Measurements from ENCODE around the gene LGALS3BP. TPM values are rescaled to one million over a fixed set of nuclear protein-coding genes. Genes with fewer than 3 reads are reported as not detected.
A peak's percentile ranks its signal among the peaks of the same experiment; 100 is the strongest.

Gene LGALS3BP
- total and polyA plus RNA-seq, 2 of the 8 experiments (the other 6 are each of a cell fraction or from before 2014, with no cell fraction given): 56.1 to 61.6 TPM

GRCh38 chr17:78958641-78959127 lies 21.0 kb downstream of the LGALS3BP start:
- Histone ChIP-seq H2AFZ (ENCODE audit: low read length) (no peak overlapping the region), H3K9ac (replicated peaks in 1 of 4; ENCODE audit: extremely low read depth in 1 of 4, low read depth in 3 of 4, low read length in 3 of 4) (no peak overlapping the region), H4K91ac (replicated peaks; ENCODE audit: insufficient read length, low read length) (no peak overlapping the region), H2BK20ac (ENCODE audit: low read length) (no peak overlapping the region), H3K27ac (ENCODE audit: low read depth, low read length) (no peak overlapping the region), H3K18ac (ENCODE audit: extremely low read depth, low read length) (no peak overlapping the region), H2BK120ac (replicated peaks; ENCODE audit: low read depth, low read length) (no peak overlapping the region), H2BK12ac (ENCODE audit: low read depth, low read length) (0 out of 2 replicates have a peak overlapping the region, but pooled peaks have one; percentile 27), H3K36me3 (ENCODE audit: control insufficient read depth in 2 of 4, insufficient read depth in 4 of 4, low read length in 3 of 4) (no peaks in the 10 kb centered on the region), H3K4me2 (ENCODE audit: insufficient read depth in 1 of 2, low read depth in 2 of 2, low read length in 2 of 2) (no peak overlapping the region), H4K8ac (ENCODE audit: extremely low read depth, insufficient read depth, low read length) (peak overlapping the region; percentile 47; the same call in 1 of the 2 replicates), H3K27me3 (replicated peaks in 1 of 4; ENCODE audit: control insufficient read depth in 3 of 4, extremely low read depth in 1 of 4, insufficient read depth in 3 of 4, low read length in 3 of 4) (no peaks in the 10 kb centered on the region), H3K4ac (replicated peaks; ENCODE audit: insufficient read length, low read depth, low read length) (no peak overlapping the region), H4K20me1 (replicated peaks in 1 of 2; ENCODE audit: control insufficient read depth in 1 of 2, insufficient read depth in 2 of 2, low read length in 2 of 2) (no peaks in the 10 kb centered on the region), H3K4me1 (replicated peaks in 1 of 4; ENCODE audit: control insufficient read depth in 3 of 4, insufficient read depth in 4 of 4, low read length in 3 of 4) (peaks cover 0 to 7% (median 0%) of the 10 kb centered on the region in 4 experiments; a peak in 1 of 7 replicates), H3K56ac (replicated peaks; ENCODE audit: insufficient read length, low read depth, low read length) (no peak overlapping the region), H3K9me3 (ENCODE audit: insufficient read depth in 2 of 2, low read depth in 1 of 2, low read length in 1 of 2) (no peaks in the 10 kb centered on the region), H3K79me2 (ENCODE audit: control insufficient read depth in 1 of 2, insufficient read depth in 2 of 2, low read length in 2 of 2) (no peaks in the 10 kb centered on the region), H3K79me1 (ENCODE audit: low read depth, low read length) (no peaks in the 10 kb centered on the region), H3K14ac (ENCODE audit: insufficient read length) (no peak overlapping the region), H2BK15ac (ENCODE audit: low read length) (no peak overlapping the region), H3K4me3 (ENCODE audit: extremely low read depth in 1 of 4, insufficient read depth in 2 of 4, low read depth in 3 of 4, low read length in 4 of 4) (no peak overlapping the region), H4K5ac (ENCODE audit: insufficient read length, low read depth, low read length) (no peak overlapping the region), H2BK5ac (ENCODE audit: low read depth, low read length) (no peak overlapping the region), H3K23me2 (ENCODE audit: low read depth, low read length) (0 out of 2 replicates have a peak, but pooled peaks cover 1% of the 10 kb centered on the region), H2AK5ac (ENCODE audit: low read depth, low read length) (0 out of 2 replicates have a peak overlapping the region, but pooled peaks have one; percentile 24), H3K23ac (ENCODE audit: insufficient read length) (no peak overlapping the region)
- POLR2A ChIA-PET (ENCODE audit: partially characterized antibody): no interaction called here
- FAIRE-seq: no peak
- CTCF ChIA-PET (ENCODE audit: partially characterized antibody): interaction anchor here (2.2 kb wide), 1 partner anchor 13 kb away, joined by 14 read pairs; no protein-coding TSS in a partner anchor
- DNase-seq (ENCODE audit: low read depth in 1 of 2, low spot score in 2 of 2): no peak
- WGBS, 2 experiments (ENCODE audit: extremely low coverage in 1 of 2, insufficient coverage in 1 of 2, insufficient read length in 1 of 2, insufficient replicate concordance in 2 of 2, low coverage in 1 of 2, low lambda C conversion rate in 2 of 2, missing lambda C conversion rate in 1 of 2): 93% methylated on average over 7 of the region's 7 CpGs; no CpG with 5 or more reads in 1 of the 2 experiments
- TF ChIP-seq CREB1 (IDR thresholded peaks at IDR 0.05) (no peak), RBBP5 (IDR thresholded peaks at IDR 0.05; ENCODE audit: borderline replicate concordance, low read depth, low read length) (no peak), ATF3 (IDR thresholded peaks at IDR 0.05; ENCODE audit: insufficient read depth, low read depth, low read length) (no peak), KDM1A (IDR thresholded peaks at IDR 0.05; ENCODE audit: borderline replicate concordance, low read length) (no peak), BRCA1 (IDR thresholded peaks at IDR 0.05; ENCODE audit: low read depth, low read length) (no peak), BCL11A (IDR thresholded peaks at IDR 0.05; ENCODE audit: low read depth in 2 of 2, low read length in 2 of 2) (no peak), KDM4A (IDR thresholded peaks at IDR 0.05; ENCODE audit: low read depth, low read length, severe bottlenecking) (no peak), SP1 (IDR thresholded peaks at IDR 0.05; ENCODE audit: low read depth, low read length) (no peak), E2F6 (IDR thresholded peaks at IDR 0.05) (no peak), CTCF (IDR thresholded peaks at IDR 0.05; ENCODE audit: control extremely low read depth in 1 of 3, insufficient read depth in 1 of 3, low read depth in 1 of 3, low read length in 3 of 3) (no peak)

Measured in H1 (cell line).